SK-MEL-5 (cell line): Measurements from ENCODE around the gene C9orf152. TPM values are rescaled to one million over a fixed set of nuclear protein-coding genes. Genes with fewer than 3 reads are reported as not detected.
"Not testable (repeated sequence)": the region's sequence is repeated elsewhere in the genome, so short reads cannot be mapped to it uniquely, and the experiment has no call there.

Experiments used
- DNase-seq: peaks from one replicate; pipeline ENCODE4 v3.0.0-alpha.2; 2016; ENCODE audit warnings: low read depth, low spot score
- in situ Hi-C: cut with HindIII; loops from 2 replicates; pipeline ENCODE4 v1.10.0; 2016; ENCODE audit warnings: low sequenced_read_pairs, high pct_unique_total_duplicates, low pct_unique_long_range_greater_than_20kb
- polyA plus RNA-seq, 2 experiments: library from polyadenylated mRNA; depleted of rRNA; stranded (reverse); fragments of >200 nt; gene quantifications; 2 replicates each; pipeline ENCODE4 v1.2.3, GENCODE V29; 2015
- total RNA-seq: library from RNA; depleted of rRNA; stranded (reverse); fragments of >200 nt; shearing (Covaris generic); gene quantifications from 2 replicates; pipeline ENCODE4 v1.2.3, GENCODE V29; 2014; rRNA removed

Gene C9orf152, protein sequence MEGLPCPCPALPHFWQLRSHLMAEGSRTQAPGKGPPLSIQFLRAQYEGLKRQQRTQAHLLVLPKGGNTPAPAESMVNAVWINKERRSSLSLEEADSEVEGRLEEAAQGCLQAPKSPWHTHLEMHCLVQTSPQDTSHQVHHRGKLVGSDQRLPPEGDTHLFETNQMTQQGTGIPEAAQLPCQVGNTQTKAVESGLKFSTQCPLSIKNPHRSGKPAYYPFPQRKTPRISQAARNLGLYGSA
- not detected in 2 replicates for total RNA-seq
- not detected in 2 replicates for polyA plus RNA-seq (2015; cell fraction: cytosol; rRNA removed)
- polyA plus RNA-seq (2015; cell fraction: nucleus; rRNA removed), result not detected in 2 replicates

GRCh38 chr9:110208031-110208430 is at the start of gene C9orf152:
TSS of gene C9orf152 (minus strand) at chr9:110208159. CDS start at chr9:110207579, 580 bp downstream.
- in situ Hi-C loops, result no loop called here
- no peak for DNase-seq

DNA sequence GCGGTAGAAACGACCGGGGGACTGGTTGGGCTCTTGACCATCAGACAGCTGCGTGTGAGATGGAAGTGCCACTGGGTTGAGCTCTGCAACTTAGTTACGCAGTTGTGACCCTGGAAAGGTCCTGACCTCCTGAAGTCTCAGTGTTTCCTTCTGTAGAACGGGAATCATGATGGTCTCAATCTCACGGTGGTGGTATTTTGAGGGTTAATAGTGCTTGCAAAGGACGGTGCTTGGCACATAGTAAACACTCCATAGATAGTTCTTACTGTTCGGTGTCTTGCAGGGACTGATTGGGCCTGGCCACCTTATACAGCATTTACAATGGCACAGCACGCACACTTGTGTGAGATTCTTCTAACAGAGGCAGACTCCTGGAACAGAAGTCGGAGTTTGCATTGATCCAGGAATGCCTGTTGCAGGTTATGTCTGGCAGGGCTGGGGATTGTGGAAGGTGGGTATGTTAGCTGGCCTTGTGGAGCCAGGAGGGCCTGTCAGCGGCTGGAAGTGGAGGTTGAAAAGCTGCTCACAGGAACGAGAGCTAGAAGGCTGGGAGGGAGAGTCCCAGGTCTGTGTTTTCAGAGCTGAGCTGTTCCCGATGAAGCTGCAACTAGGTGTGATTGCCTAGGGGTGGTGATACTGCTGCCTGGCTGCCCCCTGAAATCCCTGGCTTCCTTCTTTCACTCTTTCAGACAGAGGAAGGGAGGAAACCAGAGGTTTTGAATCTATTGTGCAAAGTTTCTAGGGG is 49.3 kb upstream of the C9orf152 start:
- in situ Hi-C loops, result no loop called here
- DNase-seq, result peak; percentile 28

DNA sequence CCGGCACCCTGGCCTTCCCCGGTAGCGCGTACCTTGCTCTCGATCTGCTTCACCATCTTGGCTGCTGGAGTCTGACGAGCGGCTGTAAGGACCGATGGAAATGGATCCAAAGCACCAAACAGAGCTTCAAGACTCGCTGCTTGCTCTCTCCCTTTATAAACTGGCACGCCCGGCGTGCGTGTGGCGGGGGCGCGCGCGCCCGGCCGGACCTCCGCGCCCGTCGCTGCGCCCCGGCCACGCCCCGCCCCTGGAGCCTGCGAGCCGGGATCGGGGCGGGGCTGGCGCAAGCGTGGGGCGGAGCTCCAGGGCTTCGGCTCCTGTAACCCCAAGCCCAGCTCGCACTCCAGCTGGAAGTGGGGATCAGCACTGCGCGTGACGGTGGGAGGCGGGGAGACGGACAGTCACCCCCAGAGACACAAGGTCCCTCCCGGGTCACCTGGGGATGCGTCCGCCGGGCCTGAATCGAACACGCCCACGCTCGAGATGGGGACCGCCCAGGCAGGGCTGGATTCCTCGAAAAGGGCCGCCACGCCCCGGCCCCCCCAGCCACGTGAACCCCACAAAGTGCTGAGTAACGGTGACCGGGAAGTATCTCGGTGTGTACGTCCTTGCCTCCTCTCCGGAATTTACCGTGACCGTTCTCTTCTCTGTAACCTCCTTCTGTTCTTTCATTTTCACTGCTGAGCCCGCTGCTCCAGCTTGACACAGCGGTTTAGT is 48.6 kb upstream of the C9orf152 start, which contains the start of gene TXN:
Gene TXN (minus strand): TSS at position 128 of the 717 bp plus-strand sequence. CDS start 72 bp downstream, at position 56.
- in situ Hi-C loops, result no loop called here
- DNase-seq, result peak; percentile 87

DNA sequence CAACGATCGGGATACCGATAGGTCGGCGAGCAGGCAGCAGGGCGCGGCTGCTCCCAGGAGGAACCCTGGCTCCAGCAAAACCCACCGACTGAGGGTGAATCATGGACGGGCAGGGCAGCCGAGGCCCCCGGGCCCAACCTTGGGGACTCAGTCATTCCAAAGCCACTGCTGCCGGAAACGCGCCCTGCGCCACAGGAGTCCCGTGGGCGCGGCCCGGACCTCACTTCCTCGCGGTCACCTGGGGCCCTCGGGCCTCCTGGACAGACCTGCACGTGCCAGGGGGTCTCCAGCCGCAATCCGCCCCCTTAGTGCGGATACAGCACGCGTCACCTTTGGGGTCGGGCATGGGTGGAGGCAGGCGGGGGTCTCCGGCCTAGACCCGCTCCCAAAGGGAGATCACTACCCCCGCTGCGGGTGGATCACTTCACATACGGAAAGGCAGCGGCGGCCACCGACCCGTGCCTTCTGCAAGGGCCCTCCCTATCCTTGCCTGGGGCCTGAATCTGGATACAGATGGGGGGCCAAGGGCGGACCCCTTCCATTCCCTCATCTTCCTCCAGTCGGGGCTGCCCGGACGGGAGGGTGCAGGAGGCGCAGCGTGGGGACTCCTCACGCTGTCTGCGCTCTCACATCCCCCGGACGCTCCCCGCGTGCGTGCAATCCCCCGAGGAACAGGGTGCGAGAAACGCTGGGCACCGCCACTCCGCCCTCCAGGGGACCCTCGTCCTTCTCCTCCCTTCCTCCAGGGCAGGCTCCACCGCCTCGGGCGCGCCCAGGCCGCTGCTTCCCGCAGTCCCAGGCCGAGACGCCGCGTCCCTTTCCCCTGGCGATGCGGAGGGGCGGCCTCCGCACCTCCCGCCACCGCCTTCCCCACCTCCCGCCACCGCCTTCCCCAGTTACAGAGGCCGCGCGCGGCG is 47.8 kb upstream of the C9orf152 start:
- peak; percentile 46 for DNase-seq
- in situ Hi-C loops, result no loop called here

GRCh38 chr9:110255034-110255462 is 47.1 kb upstream of the C9orf152 start:
- DNase-seq, result peak; percentile 43
- in situ Hi-C loops, result no loop called here

DNA sequence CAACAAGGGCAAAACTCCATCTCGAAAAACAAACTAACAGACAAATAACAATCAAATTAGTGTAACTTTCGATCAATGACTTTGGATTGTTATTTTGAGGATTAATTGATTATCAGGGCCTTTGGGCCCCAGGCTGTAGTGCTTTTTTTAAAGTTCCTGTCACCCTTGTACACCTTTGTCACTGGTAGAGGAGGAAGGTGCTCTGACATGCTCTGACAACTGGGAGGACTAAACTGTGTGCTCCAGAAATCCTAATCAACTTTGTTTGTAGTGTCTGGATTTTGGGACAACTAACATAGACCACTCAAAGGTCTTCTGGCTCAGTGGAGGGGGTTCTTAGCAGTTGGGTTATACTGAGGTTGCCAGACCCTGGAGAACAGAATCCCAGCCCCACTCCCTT is 46.5 kb upstream of the C9orf152 start:
- DNase-seq, result no peak
- in situ Hi-C loops, result no loop called here

GRCh38 chr9:110252509-110253139 is 44.7 kb upstream of the C9orf152 start:
- in situ Hi-C loops, result no loop called here
- no peak for DNase-seq

DNA sequence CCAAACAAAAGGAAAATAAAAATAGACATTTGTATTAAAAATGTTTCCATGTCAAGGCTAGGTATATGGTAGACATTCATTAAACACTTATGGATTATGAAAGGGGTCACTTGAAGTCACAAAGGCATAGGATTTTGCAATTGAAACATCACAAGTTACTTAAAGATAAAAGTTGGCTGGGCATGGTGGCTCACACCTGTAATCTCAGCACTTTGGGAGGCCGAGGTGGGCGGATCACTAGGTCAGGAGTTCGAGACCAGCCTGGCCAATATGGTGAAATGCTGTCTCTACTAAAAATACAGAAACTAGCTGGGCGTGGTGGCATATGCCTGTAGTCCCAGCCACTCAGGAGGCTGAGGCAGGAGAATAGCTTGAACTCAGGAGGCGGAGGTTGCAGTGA is 43.8 kb upstream of the C9orf152 start:
- in situ Hi-C loops, DNase-seq: not testable (repeated sequence)

DNA sequence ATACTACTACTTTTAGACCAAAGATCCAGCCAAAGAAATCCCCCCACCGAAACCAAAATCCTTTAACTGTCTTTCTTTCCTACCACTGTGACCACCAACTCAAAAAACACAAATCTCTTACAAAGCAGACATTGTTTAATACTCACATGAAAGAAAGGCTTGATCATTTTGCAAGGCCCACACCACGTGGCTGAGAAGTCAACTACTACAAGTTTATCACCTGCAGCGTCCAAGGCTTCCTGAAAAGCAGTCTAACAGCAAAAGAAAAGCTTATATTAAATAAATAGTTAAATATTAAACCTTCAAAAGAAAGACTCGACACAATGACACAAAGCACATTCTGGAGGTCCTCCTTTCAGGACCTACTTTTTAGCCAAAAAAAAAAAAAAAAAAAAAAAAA is 43.3 kb upstream of the C9orf152 start:
- in situ Hi-C loops, result no loop called here
- DNase-seq, result peak; percentile 80

DNA sequence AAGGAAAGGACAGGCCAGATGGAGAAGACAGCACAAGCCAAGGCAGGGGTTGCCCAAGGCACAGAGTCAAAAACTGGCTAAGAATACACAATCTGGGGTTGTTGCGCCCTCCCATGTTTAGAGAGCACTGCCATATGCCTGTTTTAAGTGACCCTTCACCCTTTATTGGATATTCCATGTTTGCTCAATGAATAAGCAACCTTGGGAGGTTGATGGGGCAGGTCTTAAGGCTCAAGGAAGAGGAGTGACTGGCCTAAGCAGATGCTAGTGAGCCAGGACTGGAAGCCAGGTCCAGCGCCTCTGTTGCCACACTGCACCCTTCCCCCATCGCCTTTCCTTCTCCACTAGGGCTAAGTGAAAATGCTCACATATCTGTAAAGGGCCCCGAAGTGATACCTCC is 41.6 kb upstream of the C9orf152 start:
- in situ Hi-C loops, result no loop called here
- DNase-seq, result no peak

- no peak for DNase-seq
- in situ Hi-C loops, result no loop called here
These were observed 40.4 kb upstream of the C9orf152 start for GRCh38 chr9:110248361-110248760.

GRCh38 chr9:110246214-110246613 is 38.3 kb upstream of the C9orf152 start:
- in situ Hi-C loops, result no loop called here
- no peak for DNase-seq

DNA sequence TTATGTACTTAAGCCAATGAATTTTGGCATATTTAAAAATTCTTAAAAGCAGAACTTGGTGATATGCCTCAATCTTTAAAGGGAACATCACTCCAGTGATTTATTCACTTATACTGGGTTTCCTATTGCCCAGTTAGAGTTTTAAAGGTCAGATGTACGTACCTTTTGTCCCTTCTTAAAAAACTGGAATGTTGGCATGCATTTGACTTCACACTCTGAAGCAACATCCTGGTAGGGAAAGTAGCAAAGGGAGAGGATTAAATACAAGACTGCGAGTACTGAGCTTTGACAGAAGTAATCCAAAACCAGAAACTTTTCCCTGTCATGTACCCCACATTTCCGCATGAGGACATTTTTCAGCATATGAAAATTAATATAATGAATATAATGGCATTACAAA is 36.7 kb upstream of the C9orf152 start:
- DNase-seq, result no peak
- in situ Hi-C loops, result no loop called here

DNA sequence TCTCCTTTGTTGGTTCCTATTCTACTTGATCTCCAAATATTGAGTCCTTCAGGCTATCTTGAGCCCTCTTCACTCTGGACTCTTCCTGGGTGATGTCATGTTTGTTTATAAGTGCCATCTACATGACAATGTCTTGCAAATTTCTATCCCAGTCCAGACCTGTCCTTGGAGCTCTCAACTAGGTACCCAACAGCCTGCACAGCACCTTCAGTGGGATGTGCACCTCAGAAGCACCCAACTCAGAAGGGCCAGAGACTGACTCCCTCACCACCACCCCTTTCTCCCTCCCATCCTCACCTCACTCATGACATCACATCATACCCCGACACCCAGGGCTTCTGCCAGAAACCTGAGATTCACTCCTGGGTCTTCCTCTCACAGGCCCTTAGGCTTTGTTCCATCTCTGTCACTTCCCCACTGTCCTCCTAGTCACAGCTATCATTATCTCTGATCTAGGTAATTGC is 33.9 kb upstream of the C9orf152 start:
- no peak for DNase-seq
- in situ Hi-C loops, result no loop called here

- no peak for DNase-seq
- in situ Hi-C loops, result no loop called here
These were observed 33.4 kb upstream of the C9orf152 start for GRCh38 chr9:110241260-110241857.

DNA sequence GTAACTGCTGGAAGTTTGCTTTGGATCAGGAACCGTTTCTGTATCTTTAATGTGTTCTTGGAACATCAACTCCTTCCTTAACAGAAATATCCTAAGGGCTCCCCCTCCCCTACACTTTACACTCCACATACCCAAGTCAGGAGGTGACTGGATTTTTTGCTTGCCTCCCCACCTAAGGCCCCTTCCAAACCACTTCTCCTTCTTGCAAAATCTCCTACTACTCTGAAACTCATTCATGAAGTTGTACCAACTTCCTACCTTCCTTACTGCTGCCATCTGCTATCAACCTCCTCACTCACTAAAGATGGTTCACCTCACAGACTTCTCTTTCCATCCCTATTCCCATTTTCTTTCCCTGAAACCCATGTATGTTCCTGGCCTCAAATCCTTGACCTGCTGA is 32.2 kb upstream of the C9orf152 start:
- DNase-seq, result no peak
- in situ Hi-C loops, result no loop called here
